Measurements from ENCODE around the gene NKX1-1. TPM values are rescaled to one million over a fixed set of nuclear protein-coding genes. Genes with fewer than 3 reads are reported as not detected.

Gene NKX1-1
- total and polyA plus RNA-seq, 4 donors, result not detected

GRCh38 chr4:1410491-1411325 lies 4.5 kb upstream of the NKX1-1 start:
- WGBS, 2 donors, result 20 to 24% methylated on average over 48 of the region's 48 CpGs
- Histone ChIP-seq H3K27me3 (ENCODE audit: control insufficient read depth in 3 of 3, insufficient read depth in 3 of 3, low read length in 2 of 3) (peaks cover 19 to 66% (median 41%) of the 10 kb centered on the region in 3 donors), H3K9me3 (ENCODE audit: control insufficient read depth in 4 of 4, insufficient read depth in 3 of 4, low read length in 3 of 4) (peaks cover 0 to 20% (median 0%) of the 10 kb centered on the region in 4 donors), H3K4me3 (no peak overlapping the region), H3K27ac (ENCODE audit: low read depth in 1 of 2, low read length in 1 of 2) (no peak overlapping the region), H3K9ac (ENCODE audit: insufficient read depth in 1 of 2, low read length in 2 of 2) (no peak overlapping the region), H3K36me3 (ENCODE audit: control insufficient read depth in 4 of 4, insufficient read depth in 4 of 4, low read length in 4 of 4) (no peaks in the 10 kb centered on the region), H3K4me1 (ENCODE audit: control insufficient read depth in 5 of 5, insufficient read depth in 5 of 5, low read length in 5 of 5) (peaks cover 0 to 8% (median 0%) of the 10 kb centered on the region in 5 donors)
- DNase-seq (peak; percentile 83 to 88 (median 87)), ATAC-seq (ENCODE audit: insufficient read depth, low FRiP score) (no peak)
- TF ChIP-seq CTCF (IDR thresholded peaks at IDR 0.05; ENCODE audit: control extremely low read depth, extremely low read depth), result no peak

GRCh38 chr4:1409491-1410425 lies 3.5 kb upstream of the NKX1-1 start:
- DNase-seq, result no peak
- 44 to 46% methylated on average over 27 of the region's 27 CpGs for WGBS, 2 donors
- H3K9me3 ChIP-seq (ENCODE audit: control insufficient read depth in 4 of 4, insufficient read depth in 3 of 4, low read length in 3 of 4), result peaks cover 0 to 18% (median 0%) of the 10 kb centered on the region in 4 donors
- H3K9ac ChIP-seq (ENCODE audit: insufficient read depth in 1 of 2, low read length in 2 of 2), result no peak overlapping the region
- no peak overlapping the region for H3K4me3 ChIP-seq
- no peak overlapping the region for H3K27ac ChIP-seq (ENCODE audit: low read depth in 1 of 2, low read length in 1 of 2)
- TF ChIP-seq CTCF (IDR thresholded peaks at IDR 0.05; ENCODE audit: control extremely low read depth, extremely low read depth), result no peak
- ATAC-seq (ENCODE audit: insufficient read depth, low FRiP score), result no peak
- H3K36me3 ChIP-seq (ENCODE audit: control insufficient read depth in 4 of 4, insufficient read depth in 4 of 4, low read length in 4 of 4), result no peaks in the 10 kb centered on the region
- H3K4me1 ChIP-seq (ENCODE audit: control insufficient read depth in 5 of 5, insufficient read depth in 5 of 5, low read length in 5 of 5), result peaks cover 0 to 11% (median 0%) of the 10 kb centered on the region in 5 donors
- H3K27me3 ChIP-seq (ENCODE audit: control insufficient read depth in 3 of 3, insufficient read depth in 3 of 3, low read length in 2 of 3), result peaks cover 23 to 65% (median 33%) of the 10 kb centered on the region in 3 donors

GRCh38 chr4:1409079-1409478 lies 2.8 kb upstream of the NKX1-1 start:
- H3K27me3 ChIP-seq (ENCODE audit: control insufficient read depth in 3 of 3, insufficient read depth in 3 of 3, low read length in 2 of 3), result peaks cover 26 to 70% (median 33%) of the 10 kb centered on the region in 3 donors

More at GRCh38 chr4:1409079-1409478, 2.8 kb upstream of the NKX1-1 start:
- Histone ChIP-seq H3K4me1 (ENCODE audit: control insufficient read depth in 5 of 5, insufficient read depth in 5 of 5, low read length in 5 of 5) (peaks cover 0 to 11% (median 0%) of the 10 kb centered on the region in 5 donors), H3K27ac (ENCODE audit: low read depth in 1 of 2, low read length in 1 of 2) (no peak overlapping the region), H3K36me3 (ENCODE audit: control insufficient read depth in 4 of 4, insufficient read depth in 4 of 4, low read length in 4 of 4) (no peaks in the 10 kb centered on the region), H3K9me3 (ENCODE audit: control insufficient read depth in 4 of 4, insufficient read depth in 3 of 4, low read length in 3 of 4) (peaks cover 0 to 20% (median 0%) of the 10 kb centered on the region in 4 donors), H3K4me3 (no peak overlapping the region), H3K9ac (ENCODE audit: insufficient read depth in 1 of 2, low read length in 2 of 2) (no peak overlapping the region)
- DNase-seq, result no peak
- 31 to 39% methylated on average over 14 of the region's 14 CpGs for WGBS, 2 donors
- TF ChIP-seq CTCF (IDR thresholded peaks at IDR 0.05; ENCODE audit: control extremely low read depth, extremely low read depth), result no peak
- ATAC-seq (ENCODE audit: insufficient read depth, low FRiP score), result no peak
